A673 (cell line): Measurements from ENCODE around the gene DIAPH1.

ENCODE experiments used
- EZH2 ChIP-seq: fragments of 200-600 bp; sonication (generic); IDR thresholded peaks from 2 replicates; pipeline ENCODE4 v1.6.1; 2017; ENCODE audit warnings: borderline replicate concordance, low read depth, mild to moderate bottlenecking, mixed read lengths, antibody characterized with exemption, low read length; ENCODE audit not compliant: poor library complexity, severe bottlenecking
- TF ChIP-seq, protein P1 (sequence below): fragments of 300-800, 200-600 bp; sonication (generic); conservative IDR thresholded peaks from 2 replicates; pipeline ENCODE4 v1.5.1; 2017; ENCODE audit warnings: low read depth, mild to moderate bottlenecking, antibody characterized with exemption, low read length, moderate library complexity, mixed read lengths

DNA sequence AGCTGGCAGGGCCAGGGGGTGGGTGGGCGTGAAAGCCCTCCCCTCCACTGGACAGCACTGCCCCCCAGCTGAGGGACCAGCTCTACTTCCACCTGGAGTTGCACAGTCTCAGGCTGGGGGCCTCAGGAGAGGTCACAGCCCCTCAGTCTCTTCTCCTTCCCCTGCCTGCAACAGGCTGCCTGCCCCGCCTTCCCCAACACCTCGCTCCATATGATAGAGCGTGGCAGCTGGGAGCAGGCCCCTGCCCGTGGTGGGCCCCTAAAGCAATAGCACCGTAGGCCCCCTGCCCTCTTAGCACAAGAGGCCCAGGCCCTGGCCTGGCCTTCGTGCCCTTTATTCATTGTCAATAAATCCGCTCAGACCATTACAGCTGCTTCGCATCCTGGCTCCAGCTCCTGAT is 21.9 kb upstream of the DIAPH1 start:
- TF ChIP-seq, protein P1, sequence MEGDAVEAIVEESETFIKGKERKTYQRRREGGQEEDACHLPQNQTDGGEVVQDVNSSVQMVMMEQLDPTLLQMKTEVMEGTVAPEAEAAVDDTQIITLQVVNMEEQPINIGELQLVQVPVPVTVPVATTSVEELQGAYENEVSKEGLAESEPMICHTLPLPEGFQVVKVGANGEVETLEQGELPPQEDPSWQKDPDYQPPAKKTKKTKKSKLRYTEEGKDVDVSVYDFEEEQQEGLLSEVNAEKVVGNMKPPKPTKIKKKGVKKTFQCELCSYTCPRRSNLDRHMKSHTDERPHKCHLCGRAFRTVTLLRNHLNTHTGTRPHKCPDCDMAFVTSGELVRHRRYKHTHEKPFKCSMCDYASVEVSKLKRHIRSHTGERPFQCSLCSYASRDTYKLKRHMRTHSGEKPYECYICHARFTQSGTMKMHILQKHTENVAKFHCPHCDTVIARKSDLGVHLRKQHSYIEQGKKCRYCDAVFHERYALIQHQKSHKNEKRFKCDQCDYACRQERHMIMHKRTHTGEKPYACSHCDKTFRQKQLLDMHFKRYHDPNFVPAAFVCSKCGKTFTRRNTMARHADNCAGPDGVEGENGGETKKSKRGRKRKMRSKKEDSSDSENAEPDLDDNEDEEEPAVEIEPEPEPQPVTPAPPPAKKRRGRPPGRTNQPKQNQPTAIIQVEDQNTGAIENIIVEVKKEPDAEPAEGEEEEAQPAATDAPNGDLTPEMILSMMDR: no peak
- no peak for TF ChIP-seq EZH2
